WTC11 (cell line): ENCODE data around the gene SSR1. TPM values are rescaled to one million over a fixed set of nuclear protein-coding genes. Genes with fewer than 3 reads are reported as not detected.
A peak's percentile ranks its signal among the peaks of the same experiment; 100 is the strongest.

Experiments
- ATAC-seq: fragments of 200-7000 bp; cut with Tn5 transposase; 2 replicates; pipeline ENCODE4 v1.10.0; 2021; ENCODE audit warnings: mild to moderate bottlenecking, moderate library complexity
- CTCF ChIA-PET: fragments of 300-600 bp; sonication (Branson Sonifier 250); formaldehyde crosslinking; loops from one replicate; lab custom pipeline; 2021; ENCODE audit warnings: antibody characterized with exemption; lab: Charles Lee
- POLR2A ChIA-PET: fragments of 350-600 bp; sonication (Branson Sonifier 250); formaldehyde crosslinking; loops from one replicate; lab custom pipeline; 2021; ENCODE audit warnings: antibody characterized with exemption; lab: Charles Lee
- DNase-seq: peaks from one replicate; pipeline ENCODE4 v3.0.0; 2021; ENCODE audit warnings: low spot score
- H3K27ac Mint-ChIP-seq: 2 replicates; pipeline ENCODE4 v1.8.0; 2021; ENCODE audit warnings: mixed read lengths
- H3K27me3 Mint-ChIP-seq: 2 replicates; pipeline ENCODE4 v1.8.0; 2021; ENCODE audit warnings: low read depth, mild to moderate bottlenecking, moderate library complexity, mixed read lengths
- H3K36me3 Mint-ChIP-seq: 2 replicates; pipeline ENCODE4 v1.8.0; 2021; ENCODE audit warnings: mixed read lengths
- H3K4me1 Mint-ChIP-seq: 2 replicates; pipeline ENCODE4 v1.8.0; 2022; ENCODE audit warnings: mixed read lengths
- H3K4me3 Mint-ChIP-seq: 2 replicates; pipeline ENCODE4 v1.8.0; 2021; ENCODE audit warnings: mild to moderate bottlenecking, moderate library complexity, mixed read lengths
- H3K9me3 Mint-ChIP-seq: 2 replicates; pipeline ENCODE4 v1.8.0; 2021; ENCODE audit warnings: mixed read lengths
- CREB1 ChIP-seq: sonication (generic); formaldehyde crosslinking; IDR thresholded peaks from 2 replicates; pipeline ENCODE4 v1.8.0; 2023; ENCODE audit warnings: mild to moderate bottlenecking, missing genetic modification reagents
- CTCF ChIP-seq: fragments of 200-600 bp; IDR thresholded peaks from 2 replicates; pipeline ENCODE4 v1.8.0; 2022; ENCODE audit warnings: antibody characterized with exemption
- FOXP1 ChIP-seq: sonication (generic); formaldehyde crosslinking; IDR thresholded peaks from 2 replicates; pipeline ENCODE4 v1.8.0; 2022; ENCODE audit warnings: missing genetic modification reagents, mild to moderate bottlenecking, moderate library complexity, borderline replicate concordance
- IRF2 ChIP-seq: sonication (generic); formaldehyde crosslinking; IDR thresholded peaks from 2 replicates; pipeline ENCODE4 v1.8.0; 2022; ENCODE audit warnings: low read depth, missing genetic modification reagents, borderline replicate concordance
- JAZF1 ChIP-seq: fragments of 250-450 bp; sonication (Bioruptor Pico); IDR thresholded peaks from 2 replicates; pipeline ENCODE4 v1.9.0; 2021; ENCODE audit warnings: moderate library complexity, mild to moderate bottlenecking, inconsistent platforms
- NR2C2 ChIP-seq: sonication (generic); formaldehyde crosslinking; IDR thresholded peaks from 2 replicates; pipeline ENCODE4 v1.8.0; 2022; ENCODE audit warnings: mild to moderate bottlenecking, missing genetic modification reagents
- OVOL2 ChIP-seq: fragments of 250-450 bp; sonication (Bioruptor Pico); IDR thresholded peaks from 2 replicates; pipeline ENCODE4 v1.9.0; 2021; ENCODE audit warnings: mild to moderate bottlenecking, borderline replicate concordance
- SMAD4 ChIP-seq: sonication (generic); formaldehyde crosslinking; IDR thresholded peaks from 2 replicates; pipeline ENCODE4 v1.8.0; 2022; ENCODE audit warnings: mild to moderate bottlenecking, missing genetic modification reagents
- STAT6 ChIP-seq: sonication (generic); formaldehyde crosslinking; conservative IDR thresholded peaks from 2 replicates; pipeline ENCODE4 v1.8.1; 2023; ENCODE audit warnings: mild to moderate bottlenecking, low read depth, missing genetic modification reagents, moderate library complexity
- TP53 ChIP-seq: sonication (generic); formaldehyde crosslinking; IDR thresholded peaks from 2 replicates; pipeline ENCODE4 v1.8.1; 2023; ENCODE audit warnings: mild to moderate bottlenecking, missing genetic modification reagents
- ZNF121 ChIP-seq: sonication (generic); formaldehyde crosslinking; IDR thresholded peaks from 2 replicates; pipeline ENCODE4 v1.8.0; 2023; ENCODE audit warnings: missing genetic modification reagents
- ZNF416 ChIP-seq: fragments of 250-450 bp; sonication (Bioruptor Pico); IDR thresholded peaks from 2 replicates; pipeline ENCODE4 v1.9.0; 2021; ENCODE audit warnings: mild to moderate bottlenecking, inconsistent platforms
- ZNF671 ChIP-seq: fragments of 250-450 bp; sonication (Bioruptor Pico); IDR thresholded peaks from 2 replicates; pipeline ENCODE4 v1.8.0; 2021; ENCODE audit warnings: mild to moderate bottlenecking
- total RNA-seq: library from RNA; stranded (reverse); gene quantifications from 3 replicates; pipeline ENCODE4 v1.2.3, GENCODE V29; 2021
- TF ChIP-seq, protein P1 (sequence below): sonication (generic); formaldehyde crosslinking; IDR thresholded peaks from 2 replicates; pipeline ENCODE4 v1.8.1; 2023; ENCODE audit warnings: mild to moderate bottlenecking, missing genetic modification reagents, moderate library complexity
- TF ChIP-seq, protein P2 (sequence below): sonication (generic); formaldehyde crosslinking; conservative IDR thresholded peaks from 2 replicates; pipeline ENCODE4 v1.8.1; 2022; ENCODE audit warnings: mild to moderate bottlenecking, missing genetic modification reagents
- TF ChIP-seq, protein P3 (sequence below): sonication (generic); formaldehyde crosslinking; IDR thresholded peaks from 2 replicates; pipeline ENCODE4 v1.8.1; 2023; ENCODE audit warnings: mild to moderate bottlenecking, moderate library complexity, missing genetic modification reagents
- TF ChIP-seq, protein P4 (sequence below): fragments of 250-450 bp; sonication (Bioruptor Pico); IDR thresholded peaks from 2 replicates; pipeline ENCODE4 v1.9.0; 2021; ENCODE audit warnings: moderate library complexity, mild to moderate bottlenecking, inconsistent platforms, borderline replicate concordance
- TF ChIP-seq, protein P5 (sequence below): fragments of 250-450 bp; sonication (Bioruptor Pico); IDR thresholded peaks from 2 replicates; pipeline ENCODE4 v1.9.0; 2021; ENCODE audit warnings: mild to moderate bottlenecking

Gene SSR1
- total RNA-seq, 1 experiment from 2014 or later = 96.7 TPM

- peaks cover 43% of the 10 kb centered on the region for H3K36me3 Mint-ChIP-seq
- ATAC-seq = peak; percentile 41
- CTCF ChIA-PET = interaction anchor here (0.8 to 1.8 kb wide), 3 partner anchors 13 to 538 kb away, joined by 3 to 9 read pairs (median 3); no protein-coding TSS in a partner anchor
- no peak for TF ChIP-seq ZNF416 (CRISPR knock-in tag)
- TF ChIP-seq FOXP1 (CRISPR knock-in tag) = no peak
- no peak for TF ChIP-seq SMAD4 (CRISPR knock-in tag)
- TF ChIP-seq, protein P1, sequence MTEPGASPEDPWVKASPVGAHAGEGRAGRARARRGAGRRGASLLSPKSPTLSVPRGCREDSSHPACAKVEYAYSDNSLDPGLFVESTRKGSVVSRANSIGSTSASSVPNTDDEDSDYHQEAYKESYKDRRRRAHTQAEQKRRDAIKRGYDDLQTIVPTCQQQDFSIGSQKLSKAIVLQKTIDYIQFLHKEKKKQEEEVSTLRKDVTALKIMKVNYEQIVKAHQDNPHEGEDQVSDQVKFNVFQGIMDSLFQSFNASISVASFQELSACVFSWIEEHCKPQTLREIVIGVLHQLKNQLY = no peak
- TF ChIP-seq CREB1 (CRISPR knock-in tag) = no peak
- no peak for TF ChIP-seq ZNF121 (CRISPR knock-in tag)
- TF ChIP-seq, protein P2, sequence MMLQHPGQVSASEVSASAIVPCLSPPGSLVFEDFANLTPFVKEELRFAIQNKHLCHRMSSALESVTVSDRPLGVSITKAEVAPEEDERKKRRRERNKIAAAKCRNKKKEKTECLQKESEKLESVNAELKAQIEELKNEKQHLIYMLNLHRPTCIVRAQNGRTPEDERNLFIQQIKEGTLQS (CRISPR knock-in tag) = no peak
- no peak for TF ChIP-seq CTCF
- TF ChIP-seq, protein P3, sequence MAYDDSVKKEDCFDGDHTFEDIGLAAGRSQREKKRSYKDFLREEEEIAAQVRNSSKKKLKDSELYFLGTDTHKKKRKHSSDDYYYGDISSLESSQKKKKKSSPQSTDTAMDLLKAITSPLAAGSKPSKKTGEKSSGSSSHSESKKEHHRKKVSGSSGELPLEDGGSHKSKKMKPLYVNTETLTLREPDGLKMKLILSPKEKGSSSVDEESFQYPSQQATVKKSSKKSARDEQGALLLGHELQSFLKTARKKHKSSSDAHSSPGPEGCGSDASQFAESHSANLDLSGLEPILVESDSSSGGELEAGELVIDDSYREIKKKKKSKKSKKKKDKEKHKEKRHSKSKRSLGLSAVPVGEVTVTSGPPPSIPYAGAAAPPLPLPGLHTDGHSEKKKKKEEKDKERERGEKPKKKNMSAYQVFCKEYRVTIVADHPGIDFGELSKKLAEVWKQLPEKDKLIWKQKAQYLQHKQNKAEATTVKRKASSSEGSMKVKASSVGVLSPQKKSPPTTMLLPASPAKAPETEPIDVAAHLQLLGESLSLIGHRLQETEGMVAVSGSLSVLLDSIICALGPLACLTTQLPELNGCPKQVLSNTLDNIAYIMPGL (CRISPR knock-in tag) = no peak
- TF ChIP-seq TP53 = no peak
- TF ChIP-seq, protein P4, sequence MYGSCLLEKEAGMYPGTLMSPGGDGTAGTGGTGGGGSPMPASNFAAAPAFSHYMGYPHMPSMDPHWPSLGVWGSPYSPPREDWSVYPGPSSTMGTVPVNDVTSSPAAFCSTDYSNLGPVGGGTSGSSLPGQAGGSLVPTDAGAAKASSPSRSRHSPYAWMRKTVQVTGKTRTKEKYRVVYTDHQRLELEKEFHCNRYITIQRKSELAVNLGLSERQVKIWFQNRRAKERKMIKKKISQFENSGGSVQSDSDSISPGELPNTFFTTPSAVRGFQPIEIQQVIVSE (CRISPR knock-in tag) = no peak
- no peak for TF ChIP-seq NR2C2
- TF ChIP-seq JAZF1 (CRISPR knock-in tag) = no peak
- no peak for TF ChIP-seq OVOL2 (CRISPR knock-in tag)
- no peak for TF ChIP-seq IRF2
- TF ChIP-seq, protein P5, sequence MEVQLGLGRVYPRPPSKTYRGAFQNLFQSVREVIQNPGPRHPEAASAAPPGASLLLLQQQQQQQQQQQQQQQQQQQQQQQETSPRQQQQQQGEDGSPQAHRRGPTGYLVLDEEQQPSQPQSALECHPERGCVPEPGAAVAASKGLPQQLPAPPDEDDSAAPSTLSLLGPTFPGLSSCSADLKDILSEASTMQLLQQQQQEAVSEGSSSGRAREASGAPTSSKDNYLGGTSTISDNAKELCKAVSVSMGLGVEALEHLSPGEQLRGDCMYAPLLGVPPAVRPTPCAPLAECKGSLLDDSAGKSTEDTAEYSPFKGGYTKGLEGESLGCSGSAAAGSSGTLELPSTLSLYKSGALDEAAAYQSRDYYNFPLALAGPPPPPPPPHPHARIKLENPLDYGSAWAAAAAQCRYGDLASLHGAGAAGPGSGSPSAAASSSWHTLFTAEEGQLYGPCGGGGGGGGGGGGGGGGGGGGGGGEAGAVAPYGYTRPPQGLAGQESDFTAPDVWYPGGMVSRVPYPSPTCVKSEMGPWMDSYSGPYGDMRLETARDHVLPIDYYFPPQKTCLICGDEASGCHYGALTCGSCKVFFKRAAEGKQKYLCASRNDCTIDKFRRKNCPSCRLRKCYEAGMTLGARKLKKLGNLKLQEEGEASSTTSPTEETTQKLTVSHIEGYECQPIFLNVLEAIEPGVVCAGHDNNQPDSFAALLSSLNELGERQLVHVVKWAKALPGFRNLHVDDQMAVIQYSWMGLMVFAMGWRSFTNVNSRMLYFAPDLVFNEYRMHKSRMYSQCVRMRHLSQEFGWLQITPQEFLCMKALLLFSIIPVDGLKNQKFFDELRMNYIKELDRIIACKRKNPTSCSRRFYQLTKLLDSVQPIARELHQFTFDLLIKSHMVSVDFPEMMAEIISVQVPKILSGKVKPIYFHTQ = no peak
- TF ChIP-seq ZNF671 = no peak
- no peak for TF ChIP-seq STAT6 (CRISPR knock-in tag)
- no peaks in the 10 kb centered on the region for H3K27me3 Mint-ChIP-seq
- POLR2A ChIA-PET = no interaction called here
- no peak overlapping the region for H3K4me3 Mint-ChIP-seq
- H3K9me3 Mint-ChIP-seq = no peaks in the 10 kb centered on the region
- DNase-seq = no peak
- peak overlapping the region; percentile 55; the same call in 1 of the 2 replicates for H3K27ac Mint-ChIP-seq
- H3K4me1 Mint-ChIP-seq = peaks cover 20% of the 10 kb centered on the region
Measured at GRCh38 chr6:7224731-7225130, 88.3 kb downstream of the SSR1 start.
